ENCODE measurements around the gene ADAP1. TPM values are rescaled to one million over a fixed set of nuclear protein-coding genes. Genes with fewer than 3 reads are reported as not detected.

The ADAP1 gene
- total and polyA plus RNA-seq, 2 of the 8 experiments (the other 6 are each of a cell fraction or from before 2014, with no cell fraction given) = 5.8 to 6.1 TPM

GRCh38 chr7:901041-901387, 53.5 kb downstream of the ADAP1 start:
- Histone ChIP-seq H3K79me1 (ENCODE audit: low read depth, low read length) (no peaks in the 10 kb centered on the region; the same call in 1 of the 2 replicates), H2AFZ (ENCODE audit: low read length) (no peak overlapping the region), H4K91ac (replicated peaks; ENCODE audit: insufficient read length, low read length) (no peak overlapping the region), H4K8ac (ENCODE audit: extremely low read depth, insufficient read depth, low read length) (peak overlapping the region; percentile 62; the same call in 1 of the 2 replicates), H2BK15ac (ENCODE audit: low read length) (no peak overlapping the region), H4K20me1 (replicated peaks in 1 of 2; ENCODE audit: control insufficient read depth in 1 of 2, insufficient read depth in 2 of 2, low read length in 2 of 2) (peaks cover 1 to 3% of the 10 kb centered on the region in 2 experiments), H3K4ac (replicated peaks; ENCODE audit: insufficient read length, low read depth, low read length) (no peak overlapping the region), H3K4me1 (replicated peaks in 1 of 4; ENCODE audit: control insufficient read depth in 3 of 4, insufficient read depth in 4 of 4, low read length in 3 of 4) (peaks cover 0 to 8% (median 4%) of the 10 kb centered on the region in 4 experiments; a peak in 5 of 7 replicates), H3K56ac (replicated peaks; ENCODE audit: insufficient read length, low read depth, low read length) (no peak overlapping the region), H4K5ac (ENCODE audit: insufficient read length, low read depth, low read length) (peak overlapping the region; percentile 52), H3K18ac (ENCODE audit: extremely low read depth, low read length) (no peak overlapping the region; the same call in 1 of the 2 replicates), H3K14ac (ENCODE audit: insufficient read length) (no peak overlapping the region), H2BK20ac (ENCODE audit: low read length) (no peak overlapping the region), H3K27ac (ENCODE audit: low read depth, low read length) (no peak overlapping the region), H3K9ac (replicated peaks in 1 of 4; ENCODE audit: extremely low read depth in 1 of 4, low read depth in 3 of 4, low read length in 3 of 4) (no peak overlapping the region), H3K36me3 (ENCODE audit: control insufficient read depth in 2 of 4, insufficient read depth in 4 of 4, low read length in 3 of 4) (peaks cover 0 to 16% (median 6%) of the 10 kb centered on the region in 4 experiments; a peak in 6 of 8 replicates), H3K23ac (ENCODE audit: insufficient read length) (no peak overlapping the region), H2BK12ac (ENCODE audit: low read depth, low read length) (no peak overlapping the region), H3K4me2 (ENCODE audit: insufficient read depth in 1 of 2, low read depth in 2 of 2, low read length in 2 of 2) (peak overlapping the region in 1 of 2 experiments; percentile 20; a peak in 1 of 4 replicates), H3K27me3 (replicated peaks in 1 of 4; ENCODE audit: control insufficient read depth in 3 of 4, extremely low read depth in 1 of 4, insufficient read depth in 3 of 4, low read length in 3 of 4) (peaks cover 0 to 4% (median 3%) of the 10 kb centered on the region in 4 experiments; a peak in 2 of 7 replicates), H2BK120ac (replicated peaks; ENCODE audit: low read depth, low read length) (no peak overlapping the region), H3K79me2 (ENCODE audit: control insufficient read depth in 1 of 2, insufficient read depth in 2 of 2, low read length in 2 of 2) (no peaks in the 10 kb centered on the region), H2AK5ac (ENCODE audit: low read depth, low read length) (no peak overlapping the region), H2BK5ac (ENCODE audit: low read depth, low read length) (0 out of 2 replicates have a peak overlapping the region, but pooled peaks have one; percentile 44), H3K9me3 (ENCODE audit: insufficient read depth in 2 of 2, low read depth in 1 of 2, low read length in 1 of 2) (no peaks in the 10 kb centered on the region), H3K4me3 (ENCODE audit: extremely low read depth in 1 of 4, insufficient read depth in 2 of 4, low read depth in 3 of 4, low read length in 4 of 4) (no peak overlapping the region), H3K23me2 (ENCODE audit: low read depth, low read length) (no peaks in the 10 kb centered on the region)
- WGBS, 2 experiments (ENCODE audit: extremely low coverage in 1 of 2, insufficient coverage in 1 of 2, insufficient read length in 1 of 2, insufficient replicate concordance in 2 of 2, low coverage in 1 of 2, low lambda C conversion rate in 2 of 2, missing lambda C conversion rate in 1 of 2) = 91% methylated on average over 4 of the region's 8 CpGs; no CpG with 5 or more reads in 1 of the 2 experiments
- POLR2A ChIA-PET (ENCODE audit: partially characterized antibody) = interaction anchor here (1.0 to 1.8 kb wide), 4 partner anchors 9 to 48 kb away, joined by 3 to 4 read pairs (median 3); partner anchors contain the start of gene GET4
- FAIRE-seq (no peak), DNase-seq (ENCODE audit: low read depth in 1 of 2, low spot score in 2 of 2) (no peak)
- CTCF ChIA-PET (ENCODE audit: partially characterized antibody) = interaction anchor here (0.7 to 1.5 kb wide), 6 partner anchors 9 to 35 kb away, joined by 3 to 7 read pairs (median 4); no protein-coding TSS in a partner anchor
- TF ChIP-seq CBX8 (IDR thresholded peaks at IDR 0.05; ENCODE audit: borderline replicate concordance, low read depth, low read length) (no peak), SIN3A (conservative IDR thresholded peaks at IDR 0.05 in 1 of 2, IDR thresholded peaks at IDR 0.05 in 1 of 2; ENCODE audit: low read depth in 1 of 2, low read length in 2 of 2) (no peak), POLR2AphosphoS5 (IDR thresholded peaks at IDR 0.05; ENCODE audit: low read depth, low read length) (no peak), TEAD4 (IDR thresholded peaks at IDR 0.05; ENCODE audit: low read depth, low read length) (no peak), GABPA (IDR thresholded peaks at IDR 0.05; ENCODE audit: borderline replicate concordance, insufficient read depth, low read length) (no peak), BACH1 (IDR thresholded peaks at IDR 0.05; ENCODE audit: low read length) (no peak), ASH2L (IDR thresholded peaks at IDR 0.05; ENCODE audit: low read length) (no peak), RNF2 (IDR thresholded peaks at IDR 0.05; ENCODE audit: borderline replicate concordance, low read depth, low read length, missing control alignments, poor library complexity, severe bottlenecking) (no peak), EZH2 (IDR thresholded peaks at IDR 0.05; ENCODE audit: low read depth, low read length, severe bottlenecking) (no peak), MAFK (IDR thresholded peaks at IDR 0.05; ENCODE audit: low read depth, low read length) (no peak), HDAC6 (IDR thresholded peaks at IDR 0.05; ENCODE audit: low read depth, low read length) (no peak)
- TF ChIP-seq, protein P1, sequence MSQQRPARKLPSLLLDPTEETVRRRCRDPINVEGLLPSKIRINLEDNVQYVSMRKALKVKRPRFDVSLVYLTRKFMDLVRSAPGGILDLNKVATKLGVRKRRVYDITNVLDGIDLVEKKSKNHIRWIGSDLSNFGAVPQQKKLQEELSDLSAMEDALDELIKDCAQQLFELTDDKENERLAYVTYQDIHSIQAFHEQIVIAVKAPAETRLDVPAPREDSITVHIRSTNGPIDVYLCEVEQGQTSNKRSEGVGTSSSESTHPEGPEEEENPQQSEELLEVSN (IDR thresholded peaks at IDR 0.05) = no peak
